NCI-H774 (cell line): ENCODE data around the gene PCNA.
A peak's percentile ranks its signal among the peaks of the same experiment; 100 is the strongest.
"Not testable (repeated sequence)": the region's sequence is repeated elsewhere in the genome, so short reads cannot be mapped to it uniquely, and the experiment has no call there.

Source experiments
- DNase-seq: peaks from one replicate; lab custom pipeline; 2025; lab: John Stamatoyannopoulos, UW

PCNA gene

GRCh38 chr20:5096463-5096862 is 23.3 kb downstream of the PCNA start:
- no peak for DNase-seq

- DNase-seq = no peak
Observed at GRCh38 chr20:5095931-5096330, 23.8 kb downstream of the PCNA start.

- no peak for DNase-seq
Observed at GRCh38 chr20:5095454-5095853, 24.3 kb downstream of the PCNA start.

- no peak for DNase-seq
Observed at GRCh38 chr20:5092765-5093339, 26.9 kb downstream of the PCNA start.

- no peak for DNase-seq
Observed at GRCh38 chr20:5091902-5092301, 27.9 kb downstream of the PCNA start.

GRCh38 chr20:5090191-5090590 is 29.6 kb downstream of the PCNA start:
- no peak for DNase-seq

GRCh38 chr20:5088688-5089087 is 31.1 kb downstream of the PCNA start:
- DNase-seq = no peak

GRCh38 chr20:5085380-5085779 is 34.4 kb downstream of the PCNA start:
- DNase-seq = no peak

- DNase-seq = no peak
Observed at GRCh38 chr20:5080384-5080877, 39.3 kb downstream of the PCNA start.

- DNase-seq = no peak
Observed at GRCh38 chr20:5078399-5078958, 41.3 kb downstream of the PCNA start.

- DNase-seq = no peak
Observed at GRCh38 chr20:5077761-5078387, 41.9 kb downstream of the PCNA start.

- DNase-seq = not testable (repeated sequence)
Observed at GRCh38 chr20:5076913-5077312, 42.8 kb downstream of the PCNA start.

GRCh38 chr20:5074232-5074674 is 45.5 kb downstream of the PCNA start:
- no peak for DNase-seq

GRCh38 chr20:5073660-5074231 is 46.0 kb downstream of the PCNA start:
- DNase-seq = no peak

GRCh38 chr20:5072756-5073659 is 46.8 kb downstream of the PCNA start:
- DNase-seq = peak; percentile 52

GRCh38 chr20:5071942-5072341 is 47.8 kb downstream of the PCNA start:
- DNase-seq = not testable (repeated sequence)

GRCh38 chr20:5070570-5070969 is 49.2 kb downstream of the PCNA start:
- DNase-seq = peak; percentile 67

GRCh38 chr20:5070081-5070480 is 49.7 kb downstream of the PCNA start:
- no peak for DNase-seq

- no peak for DNase-seq
Observed at GRCh38 chr20:5069141-5069806, 50.5 kb downstream of the PCNA start.

- DNase-seq = no peak
Observed at GRCh38 chr20:5067877-5068645, 51.7 kb downstream of the PCNA start.

- no peak for DNase-seq
Observed at GRCh38 chr20:5065879-5066383, 53.8 kb downstream of the PCNA start.
